HG02610 (cell line): ENCODE data around the gene TWNK.
"Not testable (repeated sequence)": the region's sequence is repeated elsewhere in the genome, so short reads cannot be mapped to it uniquely, and the experiment has no call there.

ENCODE experiments used
- ATAC-seq: cut with Tn5 transposase; IDR thresholded peaks from one replicate; pipeline ENCODE4 v1.9.1; 2021; ENCODE audit warnings: mild to moderate bottlenecking, moderate library complexity; ENCODE audit not compliant: unreplicated experiment

The TWNK gene

GRCh38 chr10:101029520-101030295 lies 42.4 kb downstream of the TWNK start:
- ATAC-seq, result no peak

GRCh38 chr10:101030496-101031127 lies 43.3 kb downstream of the TWNK start:
- ATAC-seq, result no peak

- ATAC-seq, result peak; percentile 92
Observed at GRCh38 chr10:101031128-101031795, 43.9 kb downstream of the TWNK start, which contains the start of the genes PDZD7 and SFXN3. Gene PDZD7 (minus strand): TSS chr10:101031129. CDS start chr10:101030219, 910 bp downstream. Gene SFXN3 (plus strand): TSS chr10:101031234. CDS start chr10:101034695, 3,461 bp downstream.

GRCh38 chr10:101031796-101032636 lies 44.7 kb downstream of the TWNK start:
- peak; percentile 28 for ATAC-seq

- peak; percentile 21 for ATAC-seq
Observed at GRCh38 chr10:101032637-101033224, 45.4 kb downstream of the TWNK start.

DNA sequence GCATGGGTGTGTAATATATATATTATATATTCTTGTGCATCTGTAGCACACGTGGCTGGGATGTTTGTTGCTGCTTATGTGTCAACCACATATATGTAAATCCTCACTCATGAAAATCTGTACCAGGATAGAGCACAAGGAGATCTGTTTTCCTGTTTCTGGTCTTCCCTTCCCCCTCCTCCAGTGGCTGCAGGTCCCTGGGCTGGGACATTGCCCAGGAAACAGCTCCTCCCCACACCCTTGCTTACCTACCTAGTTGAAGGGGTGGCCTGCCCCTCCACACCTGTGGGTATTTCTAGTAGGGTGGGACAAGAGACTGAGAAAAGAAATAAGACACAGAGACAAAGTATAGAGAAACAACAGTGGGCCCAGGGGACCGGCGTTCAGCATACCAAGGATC lies 45.9 kb downstream of the TWNK start:
- no peak for ATAC-seq

- ATAC-seq, result not testable (repeated sequence)
Observed at GRCh38 chr10:101034404-101034803, 47.1 kb downstream of the TWNK start.

DNA sequence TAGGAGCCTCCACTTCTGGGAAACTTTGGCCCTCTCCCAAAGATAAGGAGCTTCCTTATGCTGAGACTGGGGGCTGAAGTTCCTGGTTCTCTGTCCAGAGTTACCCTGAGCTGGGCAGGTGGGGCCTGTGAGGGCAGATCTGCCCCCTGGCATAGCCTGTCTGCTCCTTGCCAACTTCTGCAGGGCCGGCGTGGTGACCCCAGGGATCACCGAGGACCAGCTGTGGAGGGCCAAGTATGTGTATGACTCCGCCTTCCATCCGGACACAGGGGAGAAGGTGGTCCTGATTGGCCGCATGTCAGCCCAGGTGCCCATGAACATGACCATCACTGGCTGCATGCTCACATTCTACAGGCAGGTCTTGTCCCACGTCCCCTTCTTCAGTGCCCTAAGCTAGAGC lies 48.0 kb downstream of the TWNK start:
- ATAC-seq, result no peak

- ATAC-seq, result no peak
Observed at GRCh38 chr10:101035916-101036702, 48.8 kb downstream of the TWNK start.

GRCh38 chr10:101036726-101037125 lies 49.4 kb downstream of the TWNK start:
- no peak for ATAC-seq

GRCh38 chr10:101038484-101038883 lies 51.1 kb downstream of the TWNK start:
- ATAC-seq, result no peak

GRCh38 chr10:101040061-101040460 lies 52.7 kb downstream of the TWNK start:
- no peak for ATAC-seq

GRCh38 chr10:101040851-101041250 lies 53.5 kb downstream of the TWNK start:
- ATAC-seq, result no peak

GRCh38 chr10:101041252-101041761 lies 54.0 kb downstream of the TWNK start:
- peak; percentile 71 for ATAC-seq

GRCh38 chr10:101042118-101042517 lies 54.8 kb downstream of the TWNK start:
- ATAC-seq, result no peak

- ATAC-seq, result peak; percentile 94
Observed at GRCh38 chr10:101042667-101043362, 55.5 kb downstream of the TWNK start.

DNA sequence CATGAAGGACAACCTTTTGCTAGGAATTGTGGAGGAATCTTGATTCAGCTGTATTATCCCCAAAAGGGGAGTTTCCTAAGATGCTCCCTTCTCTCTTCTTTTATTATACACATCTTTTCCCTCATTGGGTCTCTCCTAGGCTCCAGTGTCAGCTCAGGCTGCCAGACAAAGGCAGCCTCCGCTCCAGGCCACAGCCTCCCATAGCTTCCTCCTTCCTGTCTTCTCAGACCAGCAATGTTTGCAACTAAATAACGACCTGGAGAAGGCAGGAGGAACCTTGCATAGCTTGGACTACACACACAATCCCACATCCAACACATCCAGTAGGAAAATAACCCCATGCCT lies 56.0 kb downstream of the TWNK start:
- ATAC-seq, result no peak
